H1 (cell line): Measurements from ENCODE around the gene COQ8B. TPM values are rescaled to one million over a fixed set of nuclear protein-coding genes. Genes with fewer than 3 reads are reported as not detected.

Experiments
- CTCF ChIA-PET: fragments of 300-600 bp; sonication (Branson Sonifier 250); formaldehyde crosslinking; loops from one replicate; lab custom pipeline; 2021; ENCODE audit not compliant: partially characterized antibody; lab: Charles Lee
- POLR2A ChIA-PET: fragments of 300-600 bp; sonication (Branson Sonifier 250); formaldehyde crosslinking; loops from one replicate; lab custom pipeline; 2021; ENCODE audit warnings: inconsistent platforms; ENCODE audit not compliant: partially characterized antibody; lab: Charles Lee
- DNase-seq, 2 experiments: peaks; one replicate each; pipeline versions ENCODE4 v3.0.0 to v3.0.0-alpha.2; 2010 to 2022; ENCODE audit warnings: low spot score in 2 of 2, low read depth in 1 of 2, mixed read lengths in 1 of 2
- FAIRE-seq: peaks from 2 replicates; lab custom pipeline; 2011; peaks lifted over from hg19 to GRCh38; lab: Jason Lieb, UNC
- H2AFZ ChIP-seq: 2 replicates; pipeline ENCODE4 v1.8.1; 2012; ENCODE audit warnings: low read length, inconsistent platforms
- H2AK5ac ChIP-seq: 2 replicates; pipeline ENCODE4 v1.6.1; 2013; ENCODE audit warnings: low read depth, low read length
- H2BK120ac ChIP-seq: replicated peaks from 2 replicates; pipeline ENCODE3; 2013; ENCODE audit warnings: low read depth, low read length, inconsistent platforms
- H2BK12ac ChIP-seq: 2 replicates; pipeline ENCODE4 v1.6.1; 2013; ENCODE audit warnings: low read depth, low read length
- H2BK15ac ChIP-seq: 2 replicates; pipeline ENCODE4 v1.6.1; 2013; ENCODE audit warnings: low read length
- H2BK20ac ChIP-seq: 2 replicates; pipeline ENCODE4 v1.6.1; 2013; ENCODE audit warnings: low read length
- H2BK5ac ChIP-seq: 2 replicates; pipeline ENCODE4 v1.6.1; 2013; ENCODE audit warnings: low read depth, low read length
- H3K14ac ChIP-seq: 2 replicates; pipeline ENCODE4 v1.6.1; 2013; ENCODE audit warnings: inconsistent platforms; ENCODE audit not compliant: insufficient read length
- H3K18ac ChIP-seq: 2 replicates; pipeline ENCODE4 v1.6.1; 2013; ENCODE audit warnings: low read length; ENCODE audit errors: extremely low read depth
- H3K23ac ChIP-seq: 2 replicates; pipeline ENCODE4 v1.6.1; 2013; ENCODE audit warnings: inconsistent platforms; ENCODE audit not compliant: insufficient read length
- H3K23me2 ChIP-seq: 2 replicates; pipeline ENCODE4 v1.6.1; 2013; ENCODE audit warnings: low read depth, low read length
- H3K27ac ChIP-seq: 2 replicates; pipeline ENCODE4 v1.6.1; 2011; ENCODE audit warnings: low read depth, low read length, inconsistent platforms
- H3K27me3 ChIP-seq, 4 experiments: replicated peaks in 1 of 4; 1 replicate in 1 of 4; 2 replicates in 3 of 4; pipeline versions ENCODE4 v1.6.1 to v1.8.1; 2011 to 2013; ENCODE audit warnings: low read length in 3 of 4, mild to moderate bottlenecking in 3 of 4, inconsistent platforms in 2 of 4, mixed read lengths in 2 of 4, moderate library complexity in 1 of 4; ENCODE audit not compliant: control insufficient read depth in 3 of 4, insufficient read depth in 3 of 4; ENCODE audit errors: extremely low read depth in 1 of 4
- H3K36me3 ChIP-seq, 4 experiments: 2 replicates each; pipeline versions ENCODE4 v1.6.1 to v1.8.1; 2011 to 2013; ENCODE audit warnings: mild to moderate bottlenecking in 4 of 4, low read length in 3 of 4, moderate library complexity in 2 of 4, control low read depth in 1 of 4, inconsistent platforms in 1 of 4; ENCODE audit not compliant: insufficient read depth in 4 of 4, control insufficient read depth in 2 of 4
- H3K4ac ChIP-seq: replicated peaks from 2 replicates; pipeline ENCODE3; 2013; ENCODE audit warnings: low read length, low read depth, mixed read lengths, inconsistent platforms; ENCODE audit not compliant: insufficient read length
- H3K4me1 ChIP-seq, 4 experiments: replicated peaks in 1 of 4; 1 replicate in 1 of 4; 2 replicates in 3 of 4; pipeline versions ENCODE4 v1.6.1 to v1.8.1; 2011 to 2013; ENCODE audit warnings: low read length in 3 of 4, inconsistent platforms in 2 of 4, mixed read lengths in 1 of 4; ENCODE audit not compliant: insufficient read depth in 4 of 4, control insufficient read depth in 3 of 4
- H3K4me2 ChIP-seq, 2 experiments: 2 replicates each; pipeline versions ENCODE4 v1.6.1 to v1.8.1; 2011 to 2013; ENCODE audit warnings: low read depth in 2 of 2, low read length in 2 of 2, control low read depth in 1 of 2, inconsistent platforms in 1 of 2, mild to moderate bottlenecking in 1 of 2; ENCODE audit not compliant: insufficient read depth in 1 of 2
- H3K4me3 ChIP-seq, 4 experiments: fragments of 200-600, 300-600 bp in 1 of 4; sonication (generic), shearing (Covaris generic), sonication (Bioruptor Twin) in 1 of 4; 2 replicates each; pipeline versions ENCODE4 v1.5.1 to v1.8.1; 2011 to 2016; ENCODE audit warnings: low read length in 4 of 4, low read depth in 3 of 4, control low read depth in 2 of 4, inconsistent platforms in 2 of 4, mild to moderate bottlenecking in 2 of 4, mixed read lengths in 1 of 4, moderate library complexity in 1 of 4; ENCODE audit not compliant: insufficient read depth in 2 of 4; ENCODE audit errors: extremely low read depth in 1 of 4
- H3K56ac ChIP-seq: replicated peaks from 2 replicates; pipeline ENCODE3; 2013; ENCODE audit warnings: low read depth, mild to moderate bottlenecking, mixed read lengths, low read length, inconsistent platforms; ENCODE audit not compliant: insufficient read length
- H3K79me1 ChIP-seq: 2 replicates; pipeline ENCODE4 v1.6.1; 2013; ENCODE audit warnings: low read depth, low read length, control low read depth
- H3K79me2 ChIP-seq, 2 experiments: 2 replicates each; pipeline versions ENCODE4 v1.6.1 to v1.8.1; 2012 to 2013; ENCODE audit warnings: low read length in 2 of 2, mild to moderate bottlenecking in 2 of 2, inconsistent platforms in 1 of 2; ENCODE audit not compliant: insufficient read depth in 2 of 2, control insufficient read depth in 1 of 2
- H3K9ac ChIP-seq, 4 experiments: replicated peaks in 1 of 4; 1 replicate in 1 of 4; 2 replicates in 3 of 4; pipeline versions ENCODE4 v1.6.1 to v1.8.1; 2011 to 2013; ENCODE audit warnings: low read depth in 3 of 4, low read length in 3 of 4, control low read depth in 2 of 4, mild to moderate bottlenecking in 2 of 4, moderate library complexity in 2 of 4, inconsistent platforms in 1 of 4; ENCODE audit errors: extremely low read depth in 1 of 4
- H3K9me3 ChIP-seq, 2 experiments: 2 replicates each; pipeline versions ENCODE4 v1.6.1 to v1.8.1; 2012 to 2013; ENCODE audit warnings: mild to moderate bottlenecking in 2 of 2, moderate library complexity in 2 of 2, control low read depth in 1 of 2, inconsistent platforms in 1 of 2, low read depth in 1 of 2, low read length in 1 of 2, mixed read lengths in 1 of 2; ENCODE audit not compliant: insufficient read depth in 2 of 2
- H4K20me1 ChIP-seq, 2 experiments: replicated peaks in 1 of 2; 2 replicates each; pipeline versions ENCODE3 to v1.8.1; 2011 to 2013; ENCODE audit warnings: inconsistent platforms in 2 of 2, low read length in 2 of 2, mild to moderate bottlenecking in 1 of 2; ENCODE audit not compliant: insufficient read depth in 2 of 2, control insufficient read depth in 1 of 2
- H4K5ac ChIP-seq: 2 replicates; pipeline ENCODE4 v1.6.1; 2013; ENCODE audit warnings: low read length, low read depth, mixed read lengths, inconsistent platforms; ENCODE audit not compliant: insufficient read length
- H4K8ac ChIP-seq: 2 replicates; pipeline ENCODE4 v1.8.0; 2013; ENCODE audit warnings: mild to moderate bottlenecking, moderate library complexity, low read length, inconsistent platforms; ENCODE audit not compliant: insufficient read depth; ENCODE audit errors: extremely low read depth
- H4K91ac ChIP-seq: replicated peaks from 2 replicates; pipeline ENCODE3; 2013; ENCODE audit warnings: low read length, mixed read lengths, inconsistent platforms; ENCODE audit not compliant: insufficient read length
- ASH2L ChIP-seq: fragments of 200-600, 300-600 bp; sonication (generic); IDR thresholded peaks from one replicate; pipeline ENCODE4 v1.7.1; 2017; ENCODE audit warnings: low read length
- BACH1 ChIP-seq: IDR thresholded peaks from 2 replicates; pipeline ENCODE4 v1.6.1; 2012; ENCODE audit warnings: low read length, improper control_type of control experiment
- BCL11A ChIP-seq, 2 experiments: IDR thresholded peaks; one replicate each; pipeline ENCODE4 v1.6.1; 2011; ENCODE audit warnings: low read depth in 2 of 2, low read length in 2 of 2, mild to moderate bottlenecking in 2 of 2
- CHD1 ChIP-seq: IDR thresholded peaks from 2 replicates; pipeline ENCODE4 v1.6.1; 2012; ENCODE audit warnings: low read depth, low read length, improper control_type of control experiment
- EP300 ChIP-seq, 2 experiments: IDR thresholded peaks; 1 replicate in 1 of 2; 2 replicates in 1 of 2; pipeline ENCODE4 v1.6.1; 2011 to 2012; ENCODE audit warnings: low read depth in 2 of 2, low read length in 2 of 2, mild to moderate bottlenecking in 2 of 2, borderline replicate concordance in 1 of 2, inconsistent platforms in 1 of 2, moderate library complexity in 1 of 2
- HDAC2 ChIP-seq, 2 experiments: fragments of 300-600 bp in 1 of 2; sonication (generic) in 1 of 2; IDR thresholded peaks; 2 replicates each; pipeline ENCODE4 v1.6.1; 2011 to 2012; ENCODE audit warnings: low read depth in 2 of 2, low read length in 2 of 2, mild to moderate bottlenecking in 2 of 2, moderate library complexity in 2 of 2, borderline replicate concordance in 1 of 2, inconsistent platforms in 1 of 2
- JUN ChIP-seq: IDR thresholded peaks from 2 replicates; pipeline ENCODE4 v1.6.1; 2011; ENCODE audit warnings: low read depth, mild to moderate bottlenecking, improper control_type of control experiment, low read length
- KDM1A ChIP-seq: fragments of 200-600, 300-600 bp; sonication (generic); IDR thresholded peaks from 2 replicates; pipeline ENCODE4 v1.7.1; 2016; ENCODE audit warnings: mild to moderate bottlenecking, low read length, borderline replicate concordance
- KDM4A ChIP-seq: IDR thresholded peaks from one replicate; pipeline ENCODE4 v1.7.1; 2012; ENCODE audit warnings: low read depth, mild to moderate bottlenecking, moderate library complexity, low read length, inconsistent platforms; ENCODE audit not compliant: severe bottlenecking
- TBP ChIP-seq: IDR thresholded peaks from 2 replicates; pipeline ENCODE4 v1.6.1; 2011; ENCODE audit warnings: low read depth, low read length, improper control_type of control experiment
- USF2 ChIP-seq: IDR thresholded peaks from 2 replicates; pipeline ENCODE4 v1.6.1; 2011; ENCODE audit warnings: low read length, improper control_type of control experiment
- YY1 ChIP-seq: IDR thresholded peaks from 2 replicates; pipeline ENCODE4 v1.6.1; 2011; ENCODE audit warnings: low read depth, mild to moderate bottlenecking, low read length
- WGBS, 2 experiments: shearing (Covaris generic) in 1 of 2; methylation state at CpG; one replicate each; pipeline versions ENCODE4 v1.1.6 to v1.1.7; 2013 to 2015; ENCODE audit warnings: low lambda C conversion rate in 2 of 2, mixed read lengths in 2 of 2, inconsistent platforms in 1 of 2, low coverage in 1 of 2, missing lambda C conversion rate in 1 of 2; ENCODE audit not compliant: insufficient replicate concordance in 2 of 2, insufficient coverage in 1 of 2, insufficient read length in 1 of 2; ENCODE audit errors: extremely low coverage in 1 of 2, missing lambda C conversion rate in 1 of 2; 5-methylcytosine and 5-hydroxymethylcytosine counted together
- polyA plus RNA-seq, 7 experiments: library from polyadenylated mRNA; depleted of rRNA in 3 of 7; stranded (reverse) in 5 of 7; unstranded in 2 of 7; fragments of >200 nt in 5 of 7; fragments of 200-250 nt in 2 of 7; gene quantifications; 1 replicate in 5 of 7; 2 replicates in 1 of 7; 4 replicates in 1 of 7; pipeline versions ENCODE4 v1.2.1 to v1.2.3, GENCODE V29; 2011 to 2013; ENCODE audit warnings: missing spikeins in 2 of 7, mixed read lengths in 2 of 7
- total RNA-seq: library from RNA; stranded (reverse); fragmentation: NEBNext Ultra II Directional; extraction: Animal tissue kit (Norgen Biotek cat#: 25700); gene quantifications from 2 replicates; pipeline ENCODE4 v1.2.1, GENCODE V29; 2021
- TF ChIP-seq, protein P1 (sequence below): IDR thresholded peaks from 2 replicates; pipeline ENCODE4 v1.6.1; 2012; ENCODE audit warnings: inconsistent platforms

The COQ8B gene
- total and polyA plus RNA-seq, 2 of the 8 experiments (the other 6 are each of a cell fraction or from before 2014, with no cell fraction given) = 41.7 to 46.1 TPM

DNA sequence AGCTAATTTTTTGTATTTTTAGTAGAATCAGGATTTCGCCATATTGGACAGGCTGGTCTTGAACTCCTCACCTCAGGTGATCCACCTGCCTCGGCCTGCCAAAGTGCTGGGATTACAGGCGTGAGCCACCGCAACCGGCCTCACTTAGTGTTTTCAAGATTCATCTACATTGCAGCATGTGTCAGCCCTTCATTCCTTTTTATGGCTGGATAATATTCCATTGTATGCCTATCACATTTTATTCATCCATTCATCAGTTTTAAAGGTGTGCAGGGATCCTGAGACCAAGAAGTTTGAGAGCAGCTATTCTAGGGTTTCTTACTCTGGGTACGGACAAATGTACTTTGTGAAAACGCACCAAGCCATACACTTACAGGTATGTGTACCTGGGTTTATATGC is 9.1 kb downstream of the COQ8B start:
- Histone ChIP-seq H4K91ac (no peak overlapping the region), H2BK15ac (no peak overlapping the region), H4K8ac (no peak overlapping the region), H2AFZ (no peak overlapping the region), H3K56ac (no peak overlapping the region), H2BK120ac (no peak overlapping the region), H3K9me3 (no peaks in the 10 kb centered on the region), H4K5ac (no peak overlapping the region), H3K4me1 (no peaks in the 10 kb centered on the region), H3K79me1 (no peaks in the 10 kb centered on the region), H4K20me1 (peaks cover 0 to 6% of the 10 kb centered on the region in 2 experiments), H3K27ac (no peak overlapping the region), H3K79me2 (no peaks in the 10 kb centered on the region), H3K4me3 (no peak overlapping the region), H3K18ac (no peak overlapping the region), H3K23me2 (no peaks in the 10 kb centered on the region), H3K14ac (no peak overlapping the region), H2BK12ac (no peak overlapping the region), H3K27me3 (no peaks in the 10 kb centered on the region), H2AK5ac (no peak overlapping the region), H3K4ac (no peak overlapping the region), H3K23ac (no peak overlapping the region), H3K4me2 (no peak overlapping the region), H3K36me3 (peaks cover 12 to 32% (median 25%) of the 10 kb centered on the region in 4 experiments; a peak in 7 of 8 replicates), H3K9ac (no peak overlapping the region), H2BK5ac (no peak overlapping the region), H2BK20ac (no peak overlapping the region)
- 94% methylated on average over 7 of the region's 7 CpGs; no CpG with 5 or more reads in 1 of the 2 experiments for WGBS, 2 experiments
- POLR2A ChIA-PET = interaction anchor here (0.6 to 1.4 kb wide), 4 partner anchors 14 to 713 kb away, joined by 3 to 5 read pairs (median 4); no protein-coding TSS in a partner anchor
- DNase-seq (no peak), FAIRE-seq (no peak)
- CTCF ChIA-PET = interaction anchor here (0.6 to 0.9 kb wide), 3 partner anchors 13 to 73 kb away, joined by 3 to 4 read pairs (median 4); no protein-coding TSS in a partner anchor
- TF ChIP-seq JUN (no peak), EP300 (IDR thresholded peaks at IDR 0.05; ENCODE audit: borderline replicate concordance in 1 of 2, low read depth in 2 of 2, low read length in 2 of 2) (no peak), YY1 (no peak), ASH2L (no peak), TBP (no peak), USF2 (no peak), CHD1 (no peak), HDAC2 (IDR thresholded peaks at IDR 0.05; ENCODE audit: borderline replicate concordance in 1 of 2, low read depth in 2 of 2, low read length in 2 of 2) (no peak), BCL11A (IDR thresholded peaks at IDR 0.05; ENCODE audit: low read depth in 2 of 2, low read length in 2 of 2) (no peak), KDM4A (no peak), BACH1 (no peak), KDM1A (no peak)
- TF ChIP-seq, protein P1, sequence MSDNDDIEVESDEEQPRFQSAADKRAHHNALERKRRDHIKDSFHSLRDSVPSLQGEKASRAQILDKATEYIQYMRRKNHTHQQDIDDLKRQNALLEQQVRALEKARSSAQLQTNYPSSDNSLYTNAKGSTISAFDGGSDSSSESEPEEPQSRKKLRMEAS = no peak
